Activated CD4-positive, alpha-beta T cell treated with anti-CD3 and anti-CD28 coated beads, Interleukin-2, Interleukin-4, amounts not matched to agents 100 ng/mL and 50 ng/mL, durations not matched to agents 16 hours and 8 hours (primary cell): ENCODE results near the gene LAMA5.

Experiments used
- DNase-seq: peaks from one replicate; pipeline ENCODE4 v3.0.0-alpha.2; 2020; ENCODE audit warnings: low spot score

The LAMA5 gene

DNA sequence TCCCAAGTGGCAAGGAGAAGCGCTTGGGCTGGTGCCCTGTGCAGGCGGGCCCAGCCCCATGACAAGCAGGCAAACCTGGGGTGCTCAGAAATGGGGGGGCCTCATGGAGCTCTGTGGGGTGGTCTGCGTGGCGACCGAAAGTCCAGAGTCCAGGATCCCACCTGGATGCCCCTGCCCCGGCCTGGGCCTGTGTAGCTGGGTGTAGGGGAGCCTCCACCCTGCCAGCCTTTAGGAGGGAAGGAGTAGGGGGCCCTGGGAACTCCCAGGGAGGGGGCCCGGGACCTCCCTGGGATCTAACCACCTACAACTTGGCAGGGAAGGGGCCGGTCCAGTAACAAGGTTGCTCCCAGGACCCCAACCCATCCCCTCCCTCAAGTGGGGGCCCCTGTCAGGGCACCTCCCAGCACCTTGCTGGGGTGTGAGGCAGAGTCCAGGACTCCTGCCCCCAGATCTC, 4.5 kb upstream of the LAMA5 start:
- no peak for DNase-seq

DNA sequence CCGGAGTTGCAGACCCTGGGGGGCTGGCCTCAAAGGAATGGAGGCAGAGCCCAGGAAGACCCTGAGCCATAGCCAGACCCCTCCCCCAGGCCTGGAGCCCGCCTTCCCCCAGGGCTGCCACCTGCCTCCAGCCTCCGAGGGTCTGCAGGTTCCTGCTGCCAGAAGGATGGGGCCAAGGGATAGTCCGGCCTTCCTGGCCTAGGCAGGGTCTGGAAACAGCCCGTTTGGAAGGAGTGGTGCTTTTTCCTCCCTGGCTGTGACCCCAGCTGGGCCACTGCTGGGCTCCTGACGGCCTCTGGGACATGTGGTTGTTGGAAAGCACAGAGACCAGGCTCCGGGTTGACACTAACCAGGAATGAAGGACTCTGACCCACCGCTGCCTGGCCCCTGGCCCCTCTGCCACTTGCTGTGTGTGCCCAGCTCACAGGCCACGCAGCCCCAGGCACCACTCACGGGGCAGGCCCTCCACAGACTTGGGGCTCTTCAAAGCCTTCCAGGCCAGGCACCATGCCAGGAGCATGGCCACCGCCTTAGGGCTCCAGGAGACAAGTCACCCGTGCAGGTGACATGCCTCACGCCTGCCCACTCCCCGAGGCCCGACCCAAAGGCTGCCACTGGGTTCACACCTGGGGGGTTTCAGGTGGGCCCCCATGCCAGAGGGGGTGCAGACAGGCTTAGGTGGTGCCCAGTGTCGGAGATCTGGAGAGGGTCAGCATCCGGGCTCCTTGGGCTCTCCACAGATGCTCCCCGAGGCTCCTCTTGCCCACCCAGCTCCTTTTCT, 3.9 kb upstream of the LAMA5 start:
- DNase-seq, result no peak

DNA sequence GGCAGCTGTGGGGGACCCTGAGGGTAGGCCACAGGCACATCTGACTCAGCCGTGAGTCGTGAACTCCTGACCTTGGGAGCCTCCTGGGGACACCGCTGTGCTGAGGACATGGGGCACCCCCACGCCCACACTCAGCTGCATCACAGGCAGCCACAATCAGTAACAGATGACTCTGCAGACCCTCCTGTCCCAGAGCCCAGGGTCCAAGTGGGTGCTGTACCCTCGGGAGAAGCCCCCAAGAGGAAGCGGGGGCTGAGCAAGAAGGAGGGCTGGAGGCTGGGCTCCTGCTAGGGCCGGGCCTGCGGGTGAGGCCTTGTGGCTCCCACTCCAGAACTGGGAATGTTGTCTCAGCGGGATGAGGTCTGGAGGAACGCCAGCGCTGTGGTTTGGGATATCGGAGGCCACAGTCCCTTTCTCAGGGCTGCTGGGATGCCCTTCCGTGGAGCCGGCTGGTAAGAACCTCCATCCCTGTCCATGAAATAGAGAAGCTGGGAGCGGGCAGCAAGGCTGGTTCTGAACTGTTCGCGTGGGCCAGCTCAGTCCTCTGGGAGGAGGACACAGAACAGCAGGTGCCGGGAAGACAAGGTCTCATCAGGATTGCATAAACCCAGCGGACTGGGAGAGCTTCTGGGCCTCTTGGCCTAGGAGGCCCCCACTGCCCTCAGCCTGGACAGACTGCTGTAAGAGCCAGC, 3.1 kb upstream of the LAMA5 start:
- DNase-seq, result no peak

DNA sequence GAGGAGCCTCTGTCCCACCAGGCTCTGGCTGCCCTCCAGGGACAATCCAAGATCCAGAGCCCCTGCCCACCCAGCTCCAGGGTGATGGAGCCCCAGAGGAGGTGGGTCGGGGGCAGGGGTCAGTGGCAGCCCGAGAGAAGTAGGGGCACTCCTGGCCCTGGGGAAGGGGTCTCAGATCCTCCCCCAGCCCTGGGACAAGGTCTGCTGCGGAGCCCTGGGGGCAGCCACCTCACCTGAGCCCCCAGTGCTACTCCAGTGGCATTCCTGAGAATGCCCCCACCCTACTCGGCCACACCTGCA, 2.7 kb upstream of the LAMA5 start:
- DNase-seq, result no peak

DNA sequence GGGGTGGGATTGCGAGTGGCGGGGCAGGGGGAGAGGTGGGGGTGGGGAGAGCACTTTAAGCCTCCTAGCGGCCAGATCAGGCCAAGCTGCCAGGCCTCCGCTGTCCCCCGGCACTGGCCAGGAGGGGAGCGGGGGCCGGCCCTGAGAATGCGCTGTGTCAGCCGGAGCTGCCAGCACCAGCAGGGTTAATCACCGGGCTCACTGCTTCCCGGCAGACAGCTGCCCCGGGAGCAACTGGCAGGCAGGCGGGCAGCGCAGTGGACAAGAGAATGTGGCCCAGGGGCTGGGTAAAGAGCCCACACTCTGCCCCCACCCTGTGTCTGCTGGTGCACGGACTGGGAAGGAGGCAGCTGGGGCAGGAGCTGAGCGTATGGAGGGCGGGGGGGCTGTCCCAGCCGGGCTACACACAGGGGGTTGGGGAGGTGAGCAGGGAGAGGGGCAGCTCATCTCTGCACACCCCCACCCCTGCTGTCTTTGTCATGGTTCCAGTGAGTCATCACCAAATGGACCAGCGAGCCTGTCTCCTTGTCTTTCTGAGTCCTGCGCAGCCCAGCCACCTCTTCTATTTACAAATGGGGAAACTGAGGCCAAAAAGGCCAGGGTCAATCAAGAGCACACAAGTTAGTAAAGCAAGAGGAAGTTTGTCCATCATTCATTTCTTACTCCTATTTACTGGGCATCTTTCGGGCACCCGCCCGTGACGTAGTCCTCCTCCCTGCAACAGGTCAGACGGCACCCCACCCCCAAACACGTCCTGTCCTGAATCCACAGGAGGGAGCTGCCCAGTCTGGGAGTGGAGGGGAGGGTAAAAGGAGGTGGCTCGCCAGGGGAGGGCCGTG, 2.1 kb upstream of the LAMA5 start:
- no peak for DNase-seq

DNA sequence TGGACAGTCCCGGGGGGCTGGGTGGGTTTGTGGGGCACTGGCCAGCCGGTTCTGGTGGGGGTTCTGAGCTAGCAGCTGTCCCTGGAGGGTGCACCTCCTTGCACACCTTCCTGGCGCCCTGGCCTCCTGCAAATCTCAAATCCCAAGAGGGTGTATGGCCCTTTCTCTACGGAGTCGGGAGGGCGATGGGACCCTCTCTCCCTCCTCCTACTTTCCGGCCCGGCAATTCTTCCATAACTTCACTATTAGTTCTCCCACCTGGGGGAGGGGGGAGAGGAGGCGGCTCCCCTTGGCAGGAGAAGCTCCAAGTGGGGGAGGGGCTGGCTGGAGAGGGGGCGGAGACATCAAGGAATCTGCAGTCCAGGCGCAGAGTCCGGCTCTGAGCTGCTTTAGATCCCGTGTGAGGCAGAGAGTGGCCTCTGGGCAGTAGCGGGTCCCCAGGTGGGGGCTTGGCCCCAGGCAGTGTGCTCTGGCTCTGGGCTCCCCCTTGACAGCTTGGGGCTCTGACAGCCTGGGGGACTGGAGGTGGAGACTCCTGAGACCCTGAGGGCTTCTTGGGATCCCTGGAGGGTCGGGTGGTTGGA, 1.4 kb upstream of the LAMA5 start:
- no peak for DNase-seq

DNA sequence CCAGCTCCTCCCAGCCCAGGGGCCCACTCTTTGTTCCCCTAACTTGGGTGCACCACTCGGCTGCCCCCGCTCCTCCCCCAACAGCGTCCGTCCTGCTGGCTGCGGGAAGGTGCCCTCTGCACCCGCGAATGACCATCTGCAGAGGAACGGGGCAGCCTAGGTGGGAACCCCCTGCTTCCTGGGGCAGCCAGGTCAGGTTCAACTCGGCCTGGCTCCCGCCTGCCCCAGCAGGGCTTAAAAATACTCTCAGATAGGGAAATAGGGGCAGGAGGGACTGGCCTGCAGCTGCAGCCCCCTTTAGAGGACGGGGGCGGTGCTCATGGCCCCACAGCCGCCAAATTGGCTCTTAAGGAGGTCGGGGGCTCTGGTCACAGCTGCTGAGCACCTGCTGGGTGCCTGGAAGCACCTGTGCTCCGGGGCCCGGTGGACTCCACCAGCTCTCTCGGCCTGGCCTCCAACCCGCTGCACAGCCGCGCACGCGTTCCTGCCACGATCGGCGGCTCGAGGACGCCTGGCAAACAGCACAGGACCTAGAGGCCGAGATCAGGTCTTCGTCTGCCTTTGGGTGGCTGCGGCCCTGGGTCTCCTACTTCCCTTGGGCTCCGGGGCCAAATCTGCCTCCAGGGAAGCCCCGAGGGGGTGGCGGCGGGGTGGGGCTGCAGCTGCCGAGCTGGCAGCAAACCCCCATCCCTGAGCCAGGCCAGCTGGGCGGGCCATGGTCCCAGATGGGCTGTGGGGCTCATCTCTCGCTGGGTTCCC, 700 bp upstream of the LAMA5 start:
- DNase-seq, result no peak

DNA sequence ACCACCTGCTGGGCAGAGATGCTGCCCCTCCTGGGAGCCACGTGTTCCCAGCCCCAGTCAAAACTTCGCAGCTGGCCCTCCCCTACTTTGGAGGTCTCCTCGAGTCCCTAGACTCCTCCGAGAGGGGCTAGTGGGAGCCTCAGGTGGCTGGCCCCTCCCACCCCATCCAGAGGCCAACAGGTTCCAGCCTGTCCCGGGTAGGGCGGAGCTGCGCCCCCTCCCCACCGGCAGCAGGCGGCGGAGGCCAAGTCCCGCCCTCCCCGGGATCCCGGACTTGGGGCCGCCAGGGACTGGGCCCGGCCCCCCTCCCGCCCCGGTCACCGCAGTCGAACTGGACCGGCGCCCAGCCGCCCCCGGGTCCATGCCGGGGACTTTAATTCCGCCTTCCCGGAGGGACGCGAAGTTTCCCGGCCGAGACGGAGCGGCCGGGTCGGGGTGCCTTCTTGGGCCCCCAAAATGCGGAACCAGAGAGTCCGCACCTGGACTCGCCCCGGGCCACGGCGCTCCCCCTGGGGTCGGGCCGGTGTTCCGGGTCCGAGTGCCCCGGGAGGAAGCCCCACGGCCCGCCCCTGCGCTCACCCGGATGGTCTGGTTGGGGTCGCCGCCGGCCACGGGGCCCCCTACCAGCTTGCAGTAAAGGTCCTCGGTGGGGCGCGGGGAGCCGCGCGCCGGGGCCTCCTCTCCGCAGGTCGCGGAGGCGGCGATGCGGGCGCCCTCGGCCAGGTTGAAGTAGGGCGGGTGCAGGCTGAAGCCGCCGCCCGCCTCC, 559 bp downstream of the LAMA5 start:
- DNase-seq, result no peak

DNA sequence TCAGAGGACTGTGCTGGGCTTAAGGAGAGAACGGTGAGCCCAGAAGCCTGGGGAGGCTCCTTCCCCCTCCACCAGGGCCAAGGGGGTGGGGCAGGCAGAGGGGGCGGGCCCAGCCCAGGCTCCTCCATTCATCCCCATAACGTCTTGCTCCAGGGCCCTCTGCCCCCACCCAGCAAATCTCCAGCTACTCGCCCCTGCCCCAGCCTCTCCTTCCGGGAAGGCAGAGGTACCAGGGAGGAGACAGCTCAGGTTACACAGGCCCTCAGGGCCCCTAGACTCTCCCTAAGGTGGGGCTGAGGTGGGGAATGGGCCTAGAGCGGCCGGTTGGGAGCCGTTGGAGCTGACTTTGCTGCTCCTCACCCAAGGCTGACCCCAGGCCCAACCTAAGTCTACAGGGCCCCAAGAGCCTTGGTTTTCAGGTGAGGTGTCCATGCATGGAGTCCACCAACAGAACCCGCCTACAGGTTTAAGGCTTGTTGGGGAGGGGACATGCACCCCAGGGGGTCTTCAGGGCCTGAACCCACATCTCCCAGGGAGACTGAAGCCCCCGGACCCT, 1.2 kb downstream of the LAMA5 start:
- DNase-seq, result no peak

DNA sequence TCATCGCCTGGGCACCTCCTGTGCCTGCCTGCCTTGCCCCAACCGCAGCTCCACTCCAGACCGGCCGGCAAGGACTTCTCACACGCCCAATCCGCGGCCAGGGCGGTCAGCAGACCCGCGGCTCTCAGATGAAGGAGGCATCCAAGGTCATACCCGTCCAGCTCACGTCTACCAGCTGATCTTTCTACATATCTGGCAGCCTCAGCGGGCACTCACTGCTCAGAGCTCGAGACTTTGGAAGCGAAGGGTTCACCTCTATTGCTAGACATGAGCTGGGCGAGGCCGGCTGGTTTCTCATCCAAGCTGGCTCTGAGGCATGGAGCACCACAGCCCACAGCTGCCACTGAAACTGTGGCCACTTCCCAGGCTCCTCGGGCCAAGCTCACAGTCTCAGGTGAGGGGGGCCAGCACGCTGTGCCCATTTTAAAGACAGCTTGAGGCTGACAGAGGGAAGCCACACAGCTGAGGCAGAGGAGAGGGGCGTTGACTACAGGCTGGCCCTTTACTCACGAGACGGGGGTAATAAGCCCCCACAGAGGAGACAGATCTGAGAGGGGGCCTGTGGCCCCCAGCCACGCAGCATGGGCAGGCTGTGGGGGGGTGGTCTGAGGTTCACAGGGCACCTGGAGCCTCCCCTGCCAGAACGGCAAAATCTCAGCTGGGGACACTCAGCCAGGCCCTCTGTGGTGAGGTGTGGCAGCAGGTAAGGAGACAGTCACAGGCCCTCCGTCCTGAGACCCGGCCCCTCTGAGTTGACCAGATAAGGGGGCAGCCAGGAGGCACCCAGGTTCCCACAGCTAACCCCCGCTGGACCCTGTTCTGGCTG, 2.0 kb downstream of the LAMA5 start:
- DNase-seq, result no peak

DNA sequence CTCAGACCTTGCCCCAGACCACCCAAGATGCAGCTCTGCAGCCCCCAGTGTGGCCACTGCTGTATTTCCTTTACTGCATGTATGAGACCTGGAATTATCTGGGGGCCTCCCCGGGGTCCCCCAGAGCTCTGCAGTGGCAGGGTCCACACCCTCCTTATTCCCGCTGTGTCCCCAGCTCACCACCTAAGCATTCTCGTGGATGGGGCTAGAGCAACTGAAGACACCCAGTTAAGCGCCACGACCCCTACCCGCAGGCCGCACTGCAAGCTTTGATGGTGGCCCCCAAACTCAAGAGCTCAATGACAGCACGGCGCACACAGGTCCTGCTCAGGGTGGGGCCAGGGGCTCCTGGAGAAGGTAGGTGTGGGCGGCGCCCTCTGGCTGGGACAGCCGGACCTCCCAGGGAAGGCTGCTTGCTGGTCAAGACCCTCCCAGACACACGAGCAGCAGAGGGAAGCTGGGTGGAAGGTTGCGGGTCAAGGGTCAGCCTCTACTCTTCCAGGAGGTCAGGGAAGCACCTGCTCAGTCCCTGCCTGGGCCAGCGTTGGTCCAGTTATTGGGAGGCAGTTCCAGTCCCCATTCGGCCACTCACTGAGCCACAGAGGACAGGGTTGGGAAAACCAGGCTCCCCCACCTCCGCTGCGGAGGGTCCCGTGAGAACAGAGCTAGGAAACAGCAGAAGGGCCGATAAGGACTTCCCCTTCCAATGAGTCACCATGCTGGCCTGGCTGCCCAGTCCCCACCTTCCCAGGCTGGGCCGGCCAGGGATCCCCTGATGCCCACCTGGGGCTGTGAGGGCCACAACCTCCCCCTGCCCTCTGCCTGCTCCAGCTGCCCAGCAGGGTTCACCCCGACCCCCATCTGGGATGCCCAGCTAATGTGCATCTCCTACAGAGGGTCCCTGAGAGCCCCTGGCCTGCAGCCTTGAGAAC, 2.9 kb downstream of the LAMA5 start:
- DNase-seq, result no peak

DNA sequence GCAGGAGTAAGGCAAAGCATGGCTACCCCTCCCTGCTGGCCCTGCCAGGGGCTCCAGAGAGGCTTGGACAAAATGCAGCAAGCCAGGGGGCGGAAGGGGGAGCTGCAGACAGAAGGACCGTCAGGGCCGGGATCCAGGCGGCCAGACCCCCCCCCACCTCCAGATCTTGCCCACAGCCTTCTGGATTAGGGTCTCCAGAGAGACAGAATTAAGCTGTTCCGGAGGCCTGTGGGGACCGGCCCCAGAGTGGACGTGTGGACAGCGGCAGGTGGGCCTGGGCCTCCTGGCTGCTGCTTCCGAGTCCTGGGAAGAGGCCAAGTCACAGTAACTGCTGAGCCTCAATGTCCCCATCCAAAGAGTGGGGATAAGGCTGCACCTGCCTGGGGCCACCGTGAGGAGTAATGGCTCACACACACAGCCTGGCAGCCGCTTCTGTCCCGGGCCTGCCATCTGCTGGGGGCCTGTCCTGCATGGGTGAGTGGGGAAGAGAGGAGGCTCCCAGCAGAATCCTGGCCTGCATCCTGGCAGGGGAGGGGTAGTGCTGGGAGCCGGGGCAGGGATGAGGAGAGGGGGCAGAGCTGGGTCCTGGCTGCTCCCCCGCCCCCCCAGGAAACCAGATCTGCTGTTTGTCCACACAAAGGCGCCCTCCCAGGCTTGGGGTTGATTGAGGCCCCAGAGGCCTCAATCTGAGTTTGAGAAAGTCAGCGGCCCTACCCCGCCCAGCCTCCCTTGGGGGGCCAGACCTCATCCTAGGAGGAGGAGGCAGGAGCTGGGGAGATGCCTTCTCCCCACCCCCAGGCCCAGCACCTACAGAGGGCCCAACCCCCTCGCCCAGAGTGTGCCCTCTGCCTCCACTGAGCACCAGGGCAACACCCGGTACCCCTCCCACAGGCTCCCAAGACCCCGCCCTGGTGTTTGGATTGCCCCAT, 3.9 kb downstream of the LAMA5 start:
- no peak for DNase-seq

DNA sequence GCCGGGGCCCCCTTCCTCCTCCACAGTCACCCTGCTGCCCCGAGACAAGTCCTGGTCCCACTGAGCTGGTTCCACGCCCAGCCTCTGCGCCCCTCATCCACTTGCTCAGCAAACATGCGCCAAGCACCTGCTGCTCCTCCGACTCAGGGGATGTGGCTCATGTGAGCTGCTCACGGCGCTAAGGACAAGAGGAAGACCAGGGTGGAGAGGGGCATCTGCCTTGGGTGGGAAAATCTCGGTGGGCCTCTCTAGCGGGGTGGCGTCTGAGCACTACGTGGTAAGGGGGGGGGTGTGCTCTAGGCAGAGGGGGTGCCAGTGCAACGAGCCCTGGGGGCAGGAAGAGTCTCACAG, 4.5 kb downstream of the LAMA5 start:
- no peak for DNase-seq

DNA sequence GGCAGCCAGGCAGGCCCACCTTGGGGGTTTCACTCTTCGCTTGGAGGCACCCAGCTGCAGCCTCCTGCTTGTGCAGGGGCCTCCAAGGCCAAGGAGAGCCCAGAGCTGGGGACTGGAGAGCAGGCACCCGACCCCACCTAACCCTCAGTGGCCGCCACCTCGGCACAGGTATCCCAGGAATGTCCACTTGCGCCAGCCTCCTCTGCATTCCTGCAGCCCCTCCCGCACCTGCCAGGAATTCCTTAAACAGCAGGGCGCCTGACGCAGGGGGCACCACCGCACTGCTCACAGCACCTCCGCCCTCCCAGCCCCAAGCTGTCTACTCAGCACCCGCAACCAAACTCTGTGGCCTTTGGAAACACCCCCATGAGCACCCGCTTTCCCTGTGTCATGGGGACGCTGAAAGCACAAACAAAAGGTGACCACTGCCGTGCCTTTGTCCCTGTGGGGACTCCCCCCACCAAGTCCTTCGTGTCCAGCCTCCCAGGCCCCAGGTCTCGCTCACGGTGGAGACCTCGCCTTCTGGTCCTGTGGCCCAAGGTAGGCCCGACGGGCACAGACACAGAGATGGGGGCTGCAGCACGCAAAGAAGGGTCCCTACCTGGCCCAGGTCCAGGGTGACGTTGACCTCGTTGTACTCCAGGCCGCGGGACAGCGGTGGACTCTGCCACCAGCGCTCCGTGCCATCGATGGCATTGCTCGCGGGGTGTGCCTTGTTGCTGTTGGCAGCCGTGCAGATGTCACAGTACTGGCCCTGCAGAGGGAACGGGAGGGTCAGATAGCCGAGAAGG, 5.1 kb downstream of the LAMA5 start:
- DNase-seq, result no peak

DNA sequence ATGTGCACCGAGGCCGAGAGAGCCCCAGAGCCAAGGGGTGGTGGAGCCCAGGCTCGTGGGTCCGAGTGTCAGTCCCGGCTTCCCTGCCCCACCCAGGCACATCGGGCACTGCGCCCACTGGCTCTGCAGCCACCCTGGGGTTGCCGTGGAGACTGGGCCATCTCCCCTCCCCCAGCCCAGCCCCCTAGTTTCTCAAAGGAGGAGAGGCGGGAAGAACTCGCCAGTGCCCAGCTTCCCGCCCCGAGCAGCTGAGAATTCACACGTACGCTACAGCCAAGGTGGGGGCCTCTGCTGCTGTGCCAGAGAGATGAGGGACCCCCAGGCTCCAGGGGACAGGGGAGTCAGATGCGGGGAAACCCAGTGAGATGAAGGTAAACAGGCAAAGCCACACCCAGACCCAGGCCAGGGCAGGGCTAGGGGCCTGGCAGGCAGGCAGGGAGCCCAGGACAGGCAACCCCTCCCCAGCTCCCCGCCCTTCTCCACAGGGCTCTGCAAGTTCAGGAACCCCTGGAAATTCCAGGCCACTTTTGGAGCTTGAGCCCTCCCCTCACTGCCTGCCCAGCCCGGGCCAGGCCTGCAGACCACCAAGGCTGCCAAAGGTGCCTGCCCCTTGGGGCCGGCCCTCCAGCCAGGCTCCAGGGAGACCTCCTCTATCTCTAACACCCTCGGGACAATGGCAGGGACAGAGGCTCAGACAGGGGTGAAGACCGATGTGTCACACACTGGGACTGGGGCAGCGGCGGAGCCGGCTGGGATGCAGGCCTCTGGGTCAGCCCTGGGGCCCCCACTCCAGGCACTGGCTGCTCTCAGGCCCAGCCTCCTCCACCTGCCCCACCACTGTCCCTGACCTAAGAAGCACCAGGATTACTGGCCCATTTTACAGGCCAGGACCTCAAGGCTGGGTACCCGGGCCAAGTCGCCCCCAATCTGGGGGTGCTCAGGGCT, 6.0 kb downstream of the LAMA5 start:
- no peak for DNase-seq
